Stimulated activated CD8-positive, alpha-beta memory T cell treated with anti-CD3 and anti-CD28 coated beads, Interleukin-7, amount 100 ng/mL, for 4 hours (primary cell): ENCODE data around the gene CCL23.

Experiments used
- DNase-seq, 2 donors: peaks; one replicate each; pipeline ENCODE4 v3.0.0-alpha.2; 2020; ENCODE audit warnings: low read depth in 2 of 2

The CCL23 gene

DNA sequence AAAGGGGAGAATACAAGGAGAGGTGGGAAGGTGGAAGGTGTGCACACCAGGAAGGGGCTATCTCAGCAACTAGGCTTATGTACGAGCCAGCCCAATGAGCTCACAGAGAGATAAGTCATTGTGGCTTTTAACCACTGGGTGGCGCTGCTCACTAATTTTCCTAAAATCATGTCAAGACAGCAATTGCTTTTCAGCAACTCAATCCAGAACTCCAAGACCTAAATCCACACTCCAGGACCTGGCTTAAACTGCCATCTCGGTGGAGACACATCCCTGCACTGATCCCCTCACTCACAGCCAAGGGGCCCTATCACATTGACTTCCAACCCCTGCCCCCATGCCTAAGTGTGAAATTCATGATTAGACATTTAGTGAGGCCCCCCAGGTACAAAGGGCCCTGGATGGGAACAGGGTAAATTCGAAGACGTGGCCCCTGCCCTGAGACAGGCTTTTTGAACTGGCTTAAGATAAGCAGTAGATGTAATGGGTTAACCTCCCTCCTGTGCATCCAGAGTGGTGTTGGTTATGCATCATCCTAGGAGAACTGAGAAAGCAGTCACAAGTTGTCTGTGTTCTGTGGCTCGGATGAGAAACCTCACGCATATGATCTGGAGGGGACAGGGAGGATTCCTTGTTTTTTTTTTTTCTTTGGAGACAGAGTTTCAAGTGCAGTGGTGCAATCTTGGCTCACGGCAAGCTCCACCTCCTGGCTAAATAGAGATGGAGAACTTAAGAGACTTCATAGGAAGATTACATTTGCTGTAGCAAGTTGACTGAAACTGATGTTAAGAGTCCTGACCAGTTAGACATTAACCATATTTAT is 48.0 kb downstream of the CCL23 start:
- DNase-seq = peak; percentile 43 to 55

DNA sequence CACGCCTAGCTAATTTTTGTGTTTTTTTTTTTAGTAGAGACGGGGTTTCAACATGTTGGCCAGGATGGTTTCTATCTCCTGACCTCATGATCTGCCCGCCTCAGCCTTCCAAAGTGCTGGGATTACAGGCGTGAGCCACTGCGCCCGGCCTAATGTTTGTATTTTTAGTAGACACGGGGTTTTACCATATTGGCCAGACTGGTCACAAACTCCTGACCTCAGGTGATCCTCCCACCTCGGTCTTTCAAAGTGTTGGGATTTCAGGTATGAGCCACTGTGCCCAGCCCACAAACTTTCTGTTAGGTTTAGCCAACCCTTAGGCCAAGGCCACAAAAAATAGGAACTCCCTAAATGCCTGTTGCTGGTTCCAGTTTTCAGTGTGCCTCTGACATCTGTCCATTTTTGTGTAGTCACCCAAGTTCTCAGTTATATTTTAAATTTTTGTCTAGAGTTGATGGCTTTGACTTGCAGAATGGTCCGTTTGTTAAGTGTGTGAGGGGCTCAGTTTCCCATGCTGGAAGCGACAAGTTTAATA is 49.2 kb downstream of the CCL23 start:
- no peak for DNase-seq

DNA sequence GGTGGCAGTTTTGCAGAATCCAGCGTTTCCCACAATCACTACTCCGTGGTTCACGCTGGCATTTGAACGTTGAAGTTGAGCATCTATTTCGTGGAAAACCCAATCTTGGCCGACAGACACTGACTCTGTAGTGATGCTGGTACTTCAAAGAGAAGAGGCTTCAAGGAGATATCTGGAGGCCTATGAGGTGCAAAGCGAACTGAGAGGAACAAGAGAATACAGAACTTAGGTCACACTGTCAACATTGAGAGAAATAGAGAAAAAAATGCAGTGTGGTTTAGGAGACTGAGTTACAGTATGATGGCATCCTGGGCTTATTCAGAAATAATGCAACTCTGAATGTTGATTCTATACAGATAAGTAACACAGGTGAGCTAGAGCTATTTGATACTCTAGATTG is 52.5 kb downstream of the CCL23 start:
- DNase-seq = no peak

DNA sequence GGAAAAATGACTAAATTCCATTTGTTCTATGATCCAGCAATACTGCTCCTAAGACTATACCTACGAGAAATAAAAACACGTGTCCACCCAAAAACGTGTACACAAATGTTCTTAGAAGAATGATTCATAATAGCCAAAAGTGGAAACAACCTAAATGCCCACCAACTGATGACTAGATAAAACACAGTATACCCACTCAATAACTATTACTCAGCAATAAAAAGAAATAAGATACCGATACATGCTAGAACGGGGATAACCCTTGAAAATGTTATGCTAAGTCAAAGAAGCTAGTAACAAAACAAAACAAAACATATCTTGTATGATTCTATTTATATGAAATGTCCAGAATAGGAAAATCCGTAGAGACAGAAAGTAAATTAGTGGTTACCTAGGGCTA is 54.1 kb downstream of the CCL23 start:
- no peak for DNase-seq
